Left lobe of liver (tissue), 2 donors: ENCODE results near the gene TMIGD3. TPM values are rescaled to one million over a fixed set of nuclear protein-coding genes. Genes with fewer than 3 reads are reported as not detected.

Experiments
- ATAC-seq: fragments of 200-7000 bp; cut with Tn5 transposase; one replicate; pipeline ENCODE4 v1.9.1; 2020; ENCODE audit warnings: mild to moderate bottlenecking, moderate library complexity
- DNase-seq: peaks from one replicate; pipeline ENCODE4 v3.0.0-alpha.2; 2020; ENCODE audit warnings: low spot score
- total RNA-seq: library from RNA; stranded (reverse); gene quantifications from one replicate; pipeline ENCODE4 v1.2.1, GENCODE V29; 2021
- donor health status: DM: no; HTN: no; CAD: no; lungs with moderate emphysema.
- donor health status: DM: no; HTN: yes; CAD: no.

Gene TMIGD3
- total RNA-seq, 1 donor from 2014 or later: 7.8 TPM

GRCh38 chr1:111448918-111449702 lies 54.3 kb downstream of the TMIGD3 start, which contains the start of the genes ATP5PB and WDR77:
TSS of gene ATP5PB (plus strand) at chr1:111449464. CDS start at chr1:111449542, 78 bp downstream.
TSS of gene WDR77 (minus strand) at chr1:111449256. CDS start at chr1:111449169, 87 bp downstream.
- peak; percentile 97 for DNase-seq
- ATAC-seq: peak; percentile 91

GRCh38 chr1:111448482-111448917 lies 54.9 kb downstream of the TMIGD3 start:
- ATAC-seq (peak; percentile 16), DNase-seq (no peak)

GRCh38 chr1:111446967-111447892 lies 56.2 kb downstream of the TMIGD3 start:
- DNase-seq: no peak
- ATAC-seq: no peak

GRCh38 chr1:111446546-111446945 lies 56.9 kb downstream of the TMIGD3 start:
- ATAC-seq (no peak), DNase-seq (no peak)

GRCh38 chr1:111444031-111444430 lies 59.4 kb downstream of the TMIGD3 start:
- no peak for ATAC-seq

GRCh38 chr1:111442457-111442856 lies 61.0 kb downstream of the TMIGD3 start:
- ATAC-seq (no peak), DNase-seq (no peak)

More at GRCh38 chr1:111444031-111444430, 59.4 kb downstream of the TMIGD3 start:
- DNase-seq: no peak

- ATAC-seq (peak; percentile 61), DNase-seq (no peak)
Measured at GRCh38 chr1:111441573-111442192, 61.8 kb downstream of the TMIGD3 start.

- ATAC-seq (no peak), DNase-seq (no peak)
Measured at GRCh38 chr1:111439461-111440351, 63.7 kb downstream of the TMIGD3 start.

GRCh38 chr1:111436726-111437125 lies 66.7 kb downstream of the TMIGD3 start:
- no peak for DNase-seq
- no peak for ATAC-seq

Other genes starting within 250 kb of the TMIGD3 start
- 0.15 TPM for gene CHIA, start 212.8 kb downstream of the TMIGD3 start, total RNA-seq
- gene OVGP1, start 75.9 kb downstream of the TMIGD3 start, total RNA-seq: 4.7 TPM
- 15.7 TPM for gene WDR77, start 54.4 kb downstream of the TMIGD3 start, total RNA-seq
- 130 TPM for gene ATP5PB, start 54.2 kb downstream of the TMIGD3 start, total RNA-seq
- gene C1orf162, start 29.6 kb downstream of the TMIGD3 start, total RNA-seq: 6.8 TPM
- 3.0 TPM for gene ADORA3, start within 50 bp of the TMIGD3 start, total RNA-seq
- gene RAP1A, start 116.2 kb upstream of the TMIGD3 start, total RNA-seq: 30.0 TPM
- gene INKA2, start 235.8 kb upstream of the TMIGD3 start, total RNA-seq: 1.1 TPM